Mesendoderm (in vitro differentiated cells): ENCODE data around the gene RIPOR3.

Experiments used
- DNase-seq: peaks from one replicate; pipeline ENCODE4 v3.0.0; 2013
- H2AK5ac ChIP-seq: 2 replicates; pipeline ENCODE4 v1.6.1; 2013; ENCODE audit warnings: low read length, inconsistent platforms
- H2BK120ac ChIP-seq: 2 replicates; pipeline ENCODE4 v1.6.1; 2013; ENCODE audit warnings: low read depth, mild to moderate bottlenecking, low read length, moderate library complexity, mixed read lengths
- H2BK15ac ChIP-seq: replicated peaks from 2 replicates; pipeline ENCODE4 v1.6.1; 2013; ENCODE audit warnings: low read depth, mild to moderate bottlenecking, moderate library complexity
- H2BK5ac ChIP-seq: 2 replicates; pipeline ENCODE4 v1.6.1; 2013; ENCODE audit warnings: low read length, inconsistent platforms
- H3K18ac ChIP-seq: 2 replicates; pipeline ENCODE4 v1.6.1; 2013; ENCODE audit warnings: mild to moderate bottlenecking, low read length, mixed read lengths
- H3K23ac ChIP-seq: one replicate; pipeline ENCODE4 v1.6.1; 2013; ENCODE audit warnings: low read length
- H3K27ac ChIP-seq: 2 replicates; pipeline ENCODE4 v1.5.1; 2013; ENCODE audit warnings: low read depth, mild to moderate bottlenecking, inconsistent platforms, low read length, moderate library complexity
- H3K27me3 ChIP-seq: 2 replicates; pipeline ENCODE4 v1.6.1; 2013; ENCODE audit warnings: low read length, control low read depth, mild to moderate bottlenecking, inconsistent platforms; ENCODE audit not compliant: insufficient read depth, poor library complexity
- H3K36me3 ChIP-seq: 2 replicates; pipeline ENCODE4 v1.6.1; 2013; ENCODE audit warnings: low read length, inconsistent platforms; ENCODE audit not compliant: control insufficient read depth, insufficient read depth
- H3K4ac ChIP-seq: one replicate; pipeline ENCODE4 v1.6.1; 2013; ENCODE audit warnings: low read depth, mild to moderate bottlenecking, low read length, moderate library complexity
- H3K4me1 ChIP-seq: 2 replicates; pipeline ENCODE4 v1.6.1; 2013; ENCODE audit warnings: low read depth, low read length, inconsistent platforms; ENCODE audit not compliant: control insufficient read depth
- H3K4me2 ChIP-seq: 2 replicates; pipeline ENCODE4 v1.6.1; 2013; ENCODE audit warnings: low read length
- H3K4me3 ChIP-seq: 2 replicates; pipeline ENCODE4 v1.5.1; 2013; ENCODE audit warnings: mild to moderate bottlenecking, low read length
- H3K56ac ChIP-seq: one replicate; pipeline ENCODE4 v1.6.1; 2013; ENCODE audit warnings: low read length
- H3K79me1 ChIP-seq: 2 replicates; pipeline ENCODE4 v1.6.1; 2013; ENCODE audit warnings: low read length, inconsistent platforms
- H3K79me2 ChIP-seq: 2 replicates; pipeline ENCODE4 v1.6.1; 2013; ENCODE audit warnings: mild to moderate bottlenecking, low read length; ENCODE audit not compliant: control insufficient read depth, insufficient read depth
- H3K9ac ChIP-seq: 2 replicates; pipeline ENCODE4 v1.6.1; 2013; ENCODE audit warnings: low read length, inconsistent platforms
- H4K5ac ChIP-seq: one replicate; pipeline ENCODE4 v1.6.1; 2013; ENCODE audit warnings: low read length
- H4K8ac ChIP-seq: one replicate; pipeline ENCODE4 v1.6.1; 2013; ENCODE audit warnings: low read depth, mild to moderate bottlenecking, control low read depth, low read length, moderate library complexity
- WGBS: extraction: QIAGEN DNeasy Blood & Tissue Kit; methylation state at CpG from one replicate; pipeline ENCODE4 v1.1.7; 2013; ENCODE audit warnings: low lambda C conversion rate, missing lambda C conversion rate; ENCODE audit not compliant: insufficient coverage; ENCODE audit errors: extremely low coverage; 5-methylcytosine and 5-hydroxymethylcytosine counted together

The RIPOR3 gene

DNA sequence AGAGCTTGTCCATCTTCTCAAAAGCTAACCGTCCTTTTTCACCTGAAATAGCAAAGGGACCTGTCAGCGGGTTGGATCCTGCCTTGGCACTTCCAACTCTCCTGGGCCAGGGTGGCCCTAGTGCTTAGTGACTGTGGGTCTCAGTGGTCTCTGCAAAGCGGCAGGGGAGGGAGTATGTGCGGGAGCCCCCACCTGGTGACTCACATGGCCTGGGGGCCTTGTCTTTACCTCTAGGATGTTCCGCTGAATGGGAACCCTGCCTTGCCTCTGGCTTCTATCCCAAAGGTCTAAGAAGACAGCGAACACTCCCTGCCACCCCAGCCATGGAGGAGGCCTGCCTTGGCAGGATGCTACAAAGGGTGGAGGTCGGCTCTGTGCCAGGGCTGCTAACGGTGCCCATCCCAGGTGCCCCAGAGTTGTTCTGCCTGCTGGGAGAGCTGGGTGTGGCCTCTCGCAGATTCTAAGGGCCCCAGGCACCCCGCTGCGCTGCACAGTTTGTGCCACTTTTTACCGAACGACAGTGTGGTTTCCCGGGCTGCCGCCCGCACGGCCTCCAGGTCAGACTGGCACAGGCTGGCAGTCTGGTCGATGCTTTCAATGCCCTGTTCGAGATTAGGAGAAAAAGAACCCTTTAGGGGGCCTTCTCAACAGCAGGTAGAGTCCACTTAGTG lies 103.9 kb downstream of the RIPOR3 start:
- no peaks in the 10 kb centered on the region for H3K79me2 ChIP-seq
- H3K27me3 ChIP-seq = no peaks in the 10 kb centered on the region
- WGBS = no CpG with 5 or more reads among the region's 19 CpGs
- no peak overlapping the region for H3K23ac ChIP-seq
- H3K36me3 ChIP-seq = no peaks in the 10 kb centered on the region
- H2BK120ac ChIP-seq = no peak overlapping the region
- H3K4me1 ChIP-seq = no peaks in the 10 kb centered on the region
- no peak overlapping the region for H3K4me2 ChIP-seq
- no peak overlapping the region for H4K5ac ChIP-seq
- no peak overlapping the region for H2AK5ac ChIP-seq
- no peak for DNase-seq
- H4K8ac ChIP-seq = no peak overlapping the region
- H3K27ac ChIP-seq = no peak overlapping the region
- H2BK15ac ChIP-seq = no peak overlapping the region
- H3K18ac ChIP-seq = no peak overlapping the region
- H3K79me1 ChIP-seq = no peaks in the 10 kb centered on the region
- H2BK5ac ChIP-seq = no peak overlapping the region
- no peak overlapping the region for H3K4me3 ChIP-seq
- no peak overlapping the region for H3K56ac ChIP-seq
- H3K4ac ChIP-seq = no peak overlapping the region
- no peak overlapping the region for H3K9ac ChIP-seq

DNA sequence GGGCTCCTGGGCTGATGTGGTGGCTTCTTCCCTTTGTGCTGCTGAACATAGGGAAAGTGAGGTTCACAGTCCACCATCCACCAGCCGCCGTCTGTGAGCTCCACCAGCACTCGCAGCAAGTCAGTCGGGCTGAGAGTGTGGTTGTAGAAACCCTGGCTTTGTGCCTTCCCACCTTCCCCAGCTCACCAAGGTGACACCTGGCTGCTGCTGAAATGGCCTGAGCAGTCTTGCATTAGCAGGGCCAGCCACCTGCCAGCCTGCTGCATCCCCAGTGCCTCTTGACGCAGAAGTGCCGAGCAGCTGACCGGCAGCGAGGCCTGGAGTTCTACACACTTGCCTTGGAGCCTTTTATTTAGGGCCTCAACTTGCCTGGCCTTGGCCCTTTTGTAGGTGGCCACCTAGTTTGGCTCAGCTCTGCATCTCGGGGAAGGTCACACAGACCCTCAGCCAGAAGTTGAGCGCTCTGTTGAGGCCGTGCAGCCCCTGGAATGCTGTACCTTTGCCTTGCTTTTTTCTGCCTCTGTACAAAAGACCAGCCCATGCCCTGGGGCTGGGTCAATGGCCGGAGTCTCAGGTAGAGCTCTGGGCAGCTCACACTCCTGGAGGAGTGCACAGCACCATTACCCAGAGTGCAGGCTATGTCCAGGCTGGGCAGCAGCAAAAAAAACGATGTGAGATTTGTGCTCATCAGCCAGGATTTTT lies 104.7 kb downstream of the RIPOR3 start:
- Histone ChIP-seq H3K18ac (no peak overlapping the region), H3K23ac (no peak overlapping the region), H4K5ac (no peak overlapping the region), H2AK5ac (no peak overlapping the region), H3K56ac (no peak overlapping the region), H4K8ac (no peak overlapping the region), H3K27me3 (no peaks in the 10 kb centered on the region), H3K4ac (no peak overlapping the region), H3K4me2 (no peak overlapping the region), H3K9ac (no peak overlapping the region), H2BK15ac (no peak overlapping the region), H3K4me3 (no peak overlapping the region), H3K79me1 (no peaks in the 10 kb centered on the region), H3K79me2 (no peaks in the 10 kb centered on the region), H2BK5ac (no peak overlapping the region), H3K4me1 (no peaks in the 10 kb centered on the region), H3K36me3 (no peaks in the 10 kb centered on the region), H2BK120ac (no peak overlapping the region), H3K27ac (no peak overlapping the region)
- no peak for DNase-seq
- WGBS = no CpG with 5 or more reads among the region's 13 CpGs

DNA sequence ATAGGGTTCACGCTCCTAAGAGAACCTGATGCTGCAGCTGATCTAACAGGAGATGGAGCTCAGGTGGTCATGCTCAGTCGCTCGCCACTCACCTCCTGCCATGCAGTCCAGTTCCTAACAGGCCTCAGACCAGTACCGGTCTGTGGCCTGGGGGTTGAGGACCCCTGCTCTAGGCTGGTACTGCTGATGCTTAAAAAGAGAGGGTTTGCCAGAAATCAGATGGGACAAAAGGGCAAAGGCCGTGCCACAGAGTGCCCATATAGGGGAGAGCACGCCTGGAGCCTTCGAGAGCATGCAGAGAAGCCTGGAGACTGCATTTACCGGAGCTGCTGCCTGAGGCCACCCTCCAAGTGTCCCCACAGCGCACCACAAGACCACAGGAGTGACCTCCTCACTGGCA lies 105.7 kb downstream of the RIPOR3 start:
- Histone ChIP-seq H3K18ac (no peak overlapping the region), H2BK15ac (no peak overlapping the region), H2BK120ac (no peak overlapping the region), H3K9ac (no peak overlapping the region), H3K36me3 (no peaks in the 10 kb centered on the region), H3K4me1 (no peaks in the 10 kb centered on the region), H4K5ac (no peak overlapping the region), H3K4me3 (no peak overlapping the region), H4K8ac (no peak overlapping the region), H3K79me1 (no peaks in the 10 kb centered on the region), H3K56ac (no peak overlapping the region), H3K23ac (no peak overlapping the region), H2AK5ac (no peak overlapping the region), H3K27me3 (no peaks in the 10 kb centered on the region), H3K79me2 (no peaks in the 10 kb centered on the region), H3K27ac (no peak overlapping the region), H3K4ac (no peak overlapping the region), H3K4me2 (no peak overlapping the region), H2BK5ac (no peak overlapping the region)
- WGBS = no CpG with 5 or more reads among the region's 9 CpGs
- no peak for DNase-seq

GRCh38 chr20:50585214-50585613 lies 106.1 kb downstream of the RIPOR3 start:
- H3K27me3 ChIP-seq = no peaks in the 10 kb centered on the region
- H2AK5ac ChIP-seq = no peak overlapping the region
- no peak overlapping the region for H2BK5ac ChIP-seq
- no CpG with 5 or more reads among the region's 5 CpGs for whole genome bisulfite sequencing
- H3K27ac ChIP-seq = no peak overlapping the region
- H3K4me2 ChIP-seq = no peak overlapping the region
- no peaks in the 10 kb centered on the region for H3K79me2 ChIP-seq
- H2BK15ac ChIP-seq = no peak overlapping the region
- H4K8ac ChIP-seq = no peak overlapping the region
- no peak overlapping the region for H3K4me3 ChIP-seq
- no peak overlapping the region for H4K5ac ChIP-seq
- H3K23ac ChIP-seq = no peak overlapping the region
- H3K4me1 ChIP-seq = no peaks in the 10 kb centered on the region
- no peaks in the 10 kb centered on the region for H3K36me3 ChIP-seq
- no peak overlapping the region for H3K9ac ChIP-seq
- no peak overlapping the region for H2BK120ac ChIP-seq
- no peak overlapping the region for H3K56ac ChIP-seq
- no peak overlapping the region for H3K4ac ChIP-seq
- H3K79me1 ChIP-seq = no peaks in the 10 kb centered on the region
- H3K18ac ChIP-seq = no peak overlapping the region
- DNase-seq = no peak

DNA sequence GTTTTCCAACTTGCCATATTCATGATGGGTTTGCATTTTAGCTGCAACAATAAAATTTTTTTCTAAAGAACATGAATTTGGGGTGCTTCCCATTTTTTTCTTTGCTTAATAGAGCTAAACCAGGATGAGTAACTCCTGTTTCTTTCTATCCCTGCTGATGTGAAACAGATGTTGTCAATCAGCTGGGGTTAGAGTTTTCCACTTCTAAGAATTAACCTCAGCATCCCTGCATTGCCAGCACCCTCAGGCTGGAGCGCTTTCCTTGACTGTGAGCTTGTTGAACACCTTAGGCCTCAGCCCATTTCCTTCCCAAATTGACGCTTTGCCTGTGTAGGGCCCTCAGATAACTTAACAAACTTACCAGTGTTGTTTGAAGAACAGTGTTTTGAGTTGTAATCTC lies 106.7 kb downstream of the RIPOR3 start:
- no peaks in the 10 kb centered on the region for H3K27me3 ChIP-seq
- no peaks in the 10 kb centered on the region for H3K79me2 ChIP-seq
- H4K5ac ChIP-seq = no peak overlapping the region
- no peak overlapping the region for H2BK120ac ChIP-seq
- no peak overlapping the region for H3K4me2 ChIP-seq
- no peak overlapping the region for H3K4ac ChIP-seq
- no peak for DNase-seq
- H2BK5ac ChIP-seq = no peak overlapping the region
- H3K56ac ChIP-seq = no peak overlapping the region
- no peak overlapping the region for H3K9ac ChIP-seq
- no peak overlapping the region for H3K23ac ChIP-seq
- H3K4me1 ChIP-seq = no peaks in the 10 kb centered on the region
- no peak overlapping the region for H2BK15ac ChIP-seq
- H3K18ac ChIP-seq = no peak overlapping the region
- WGBS = no CpG with 5 or more reads among the region's 2 CpGs
- H3K4me3 ChIP-seq = no peak overlapping the region
- H3K79me1 ChIP-seq = no peaks in the 10 kb centered on the region
- H3K36me3 ChIP-seq = no peaks in the 10 kb centered on the region
- H2AK5ac ChIP-seq = no peak overlapping the region
- no peak overlapping the region for H4K8ac ChIP-seq
- H3K27ac ChIP-seq = no peak overlapping the region
